Endothelial cell of umbilical vein (primary cell): ENCODE data around the gene ATAD1. TPM values are rescaled to one million over a fixed set of nuclear protein-coding genes. Genes with fewer than 3 reads are reported as not detected.

Experiments used
- BruUV-seq: library from RNA; stranded (reverse); fragments of 400-500 nt; replicated peaks from 2 replicates; lab custom pipeline; 2021; lab: Mats Ljungman, UMichigan
- CTCF ChIA-PET: fragments of 300-600, 350-600 bp; sonication (Branson Sonifier 250); formaldehyde crosslinking; loops from one replicate; lab custom pipeline; 2021; ENCODE audit warnings: antibody characterized with exemption, inconsistent platforms; lab: Charles Lee
- POLR2A ChIA-PET: fragments of 300-600, 350-600 bp; sonication (Branson Sonifier 250); formaldehyde crosslinking; loops from one replicate; lab custom pipeline; 2021; ENCODE audit warnings: antibody characterized with exemption, inconsistent platforms; lab: Charles Lee
- DNase-seq: peaks from one replicate; pipeline ENCODE4 v3.0.0-alpha.2; 2011; ENCODE audit warnings: low read depth, low spot score
- FAIRE-seq: peaks from 2 replicates; lab custom pipeline; 2011; peaks lifted over from hg19 to GRCh38; lab: Jason Lieb, UNC
- H2AFZ ChIP-seq: 2 replicates; pipeline ENCODE4 v1.6.0; 2012; ENCODE audit warnings: low read depth, low read length, control low read depth, inconsistent platforms
- H3K27ac ChIP-seq: 2 replicates; pipeline ENCODE4 v1.5.1; 2011; ENCODE audit warnings: low read depth, mild to moderate bottlenecking, control low read depth, low read length, moderate library complexity; ENCODE audit not compliant: insufficient read depth
- H3K27me3 ChIP-seq, 2 experiments: 2 replicates each; pipeline versions ENCODE4 v1.6.0 to v1.6.1; 2011; ENCODE audit warnings: low read length in 2 of 2, mixed read lengths in 1 of 2; ENCODE audit not compliant: control insufficient read depth in 2 of 2, insufficient read depth in 2 of 2
- H3K36me3 ChIP-seq, 2 experiments: 2 replicates in 1 of 2; 3 replicates in 1 of 2; pipeline ENCODE4 v1.5.1; 2011; ENCODE audit warnings: low read length in 2 of 2, mild to moderate bottlenecking in 1 of 2, moderate library complexity in 1 of 2; ENCODE audit not compliant: control insufficient read depth in 2 of 2, insufficient read depth in 2 of 2; ENCODE audit errors: extremely low read depth in 1 of 2
- H3K4me1 ChIP-seq: 3 replicates; pipeline ENCODE4 v1.5.1; 2011; ENCODE audit warnings: mild to moderate bottlenecking, low read length; ENCODE audit not compliant: control insufficient read depth, insufficient read depth; ENCODE audit errors: extremely low read depth
- H3K4me2 ChIP-seq: 2 replicates; pipeline ENCODE4 v1.6.1; 2011; ENCODE audit warnings: low read length, control low read depth, mixed read lengths; ENCODE audit not compliant: insufficient read depth
- H3K4me3 ChIP-seq, 3 experiments: fragments of 200-600 bp in 1 of 3; sonication (generic), shearing (Covaris generic) in 1 of 3; replicated peaks in 1 of 3; 2 replicates each; pipeline ENCODE4 v1.5.1; 2011 to 2016; ENCODE audit warnings: control low read depth in 3 of 3, low read length in 3 of 3, mild to moderate bottlenecking in 2 of 3, inconsistent platforms in 1 of 3, low read depth in 1 of 3, moderate library complexity in 1 of 3; ENCODE audit not compliant: insufficient read depth in 1 of 3
- H3K79me2 ChIP-seq: 2 replicates; pipeline ENCODE4 v1.6.0; 2012; ENCODE audit warnings: low read length, inconsistent platforms; ENCODE audit not compliant: control insufficient read depth, insufficient read depth
- H3K9ac ChIP-seq: replicated peaks from 2 replicates; pipeline ENCODE3; 2011; ENCODE audit warnings: low read length, control low read depth; ENCODE audit not compliant: insufficient read depth; ENCODE audit errors: extremely low read depth
- H3K9me1 ChIP-seq: replicated peaks from 3 replicates; pipeline ENCODE4 v1.6.0; 2011; ENCODE audit warnings: mild to moderate bottlenecking, low read length; ENCODE audit not compliant: control insufficient read depth, insufficient read depth; ENCODE audit errors: extremely low read depth
- H3K9me3 ChIP-seq: replicated peaks from 2 replicates; pipeline ENCODE4 v1.5.1; 2012; ENCODE audit warnings: low read length, inconsistent platforms; ENCODE audit not compliant: control insufficient read depth, insufficient read depth
- H4K20me1 ChIP-seq: replicated peaks from 2 replicates; pipeline ENCODE3; 2011; ENCODE audit warnings: mild to moderate bottlenecking, low read length; ENCODE audit not compliant: control insufficient read depth, insufficient read depth; ENCODE audit errors: extremely low read depth
- CTCF ChIP-seq, 2 donors: IDR thresholded peaks; 1 replicate in 1 of 2; 2 replicates in 1 of 2; pipeline ENCODE4 v1.5.1; 2011; ENCODE audit warnings: low read length in 2 of 2, mild to moderate bottlenecking in 2 of 2, moderate library complexity in 2 of 2, control low read depth in 1 of 2, inconsistent platforms in 1 of 2, low read depth in 1 of 2; ENCODE audit not compliant: insufficient read depth in 1 of 2; ENCODE audit errors: extremely low read depth in 1 of 2
- EZH2 ChIP-seq: IDR thresholded peaks from 2 replicates; pipeline ENCODE4 v1.6.1; 2012; ENCODE audit warnings: borderline replicate concordance, low read depth, mild to moderate bottlenecking, moderate library complexity, low read length, inconsistent platforms; ENCODE audit not compliant: severe bottlenecking
- FOS ChIP-seq: IDR thresholded peaks from 2 replicates; pipeline ENCODE4 v1.6.1; 2011; ENCODE audit warnings: mild to moderate bottlenecking, low read length, moderate library complexity, borderline replicate concordance; ENCODE audit not compliant: insufficient read depth
- GATA2 ChIP-seq: IDR thresholded peaks from 2 replicates; pipeline ENCODE4 v1.7.0; 2011; ENCODE audit warnings: low read depth, mild to moderate bottlenecking, moderate library complexity, mixed read lengths, low read length; ENCODE audit not compliant: insufficient read length, insufficient read depth
- JUN ChIP-seq: IDR thresholded peaks from 2 replicates; pipeline ENCODE4 v1.6.1; 2011; ENCODE audit warnings: borderline replicate concordance, low read depth; ENCODE audit not compliant: insufficient read length, insufficient read depth
- MAX ChIP-seq: IDR thresholded peaks from 2 replicates; pipeline ENCODE4 v1.6.1; 2011; ENCODE audit not compliant: insufficient read depth, insufficient read length
- MYC ChIP-seq: IDR thresholded peaks from one replicate; pipeline ENCODE4 v1.6.1; 2011; ENCODE audit warnings: mild to moderate bottlenecking, low read depth, low read length
- POLR2A ChIP-seq: IDR thresholded peaks from 2 replicates; pipeline ENCODE4 v1.6.1; 2012; ENCODE audit warnings: low read depth, mild to moderate bottlenecking, control low read depth, low read length
- POLR2AphosphoS5 ChIP-seq: IDR thresholded peaks from 2 replicates; pipeline ENCODE4 v1.6.1; 2012; ENCODE audit warnings: low read depth, mild to moderate bottlenecking, control low read depth, low read length, moderate library complexity; ENCODE audit not compliant: insufficient read depth
- dilution Hi-C: fragments of 300-500 bp; cut with MboI; formaldehyde crosslinking; loops from one replicate; pipeline ENCODE4 v1.15.0; 2019; ENCODE audit warnings: low sequenced_read_pairs; ENCODE audit not compliant: extremely low pct_ligation_motif_present
- intact Hi-C: fragments of 100-400 bp; cut with micrococcal nuclease; formaldehyde crosslinking; loops from one replicate; pipeline ENCODE4 v1.10.0; 2022
- polyA plus RNA-seq, 4 experiments: library from polyadenylated mRNA; depleted of rRNA in 3 of 4; stranded (reverse) in 3 of 4; unstranded in 1 of 4; fragments of >200 nt; gene quantifications; 2 replicates each; pipeline versions ENCODE4 v1.2.1 to v1.2.3, GENCODE V29; 2011 to 2012; ENCODE audit warnings: missing spikeins in 1 of 4
- total RNA-seq: library from RNA; stranded (reverse); gene quantifications from 2 replicates; pipeline ENCODE4 v1.2.3, GENCODE V29; 2021

The ATAD1 gene
- total and polyA plus RNA-seq, 2 donors (not counting 3 experiments of a cell fraction or from before 2014, with no cell fraction given) = 5.2 to 25.8 TPM

GRCh38 chr10:87740254-87740655 lies 77.8 kb downstream of the ATAD1 start:
- H3K9me3 ChIP-seq = no peaks in the 10 kb centered on the region
- no peak overlapping the region for H3K4me2 ChIP-seq
- intact Hi-C loops (no loop called here), dilution Hi-C loops (no loop called here)
- no peak overlapping the region for H3K27ac ChIP-seq
- no peak overlapping the region for H3K4me3 ChIP-seq
- CTCF ChIA-PET = interaction anchor here (0.9 to 1.5 kb wide), 2 partner anchors 78 to 83 kb away, joined by 3 to 4 read pairs; no protein-coding TSS in a partner anchor
- H3K36me3 ChIP-seq = peaks cover 9 to 11% of the 10 kb centered on the region in 2 experiments
- H4K20me1 ChIP-seq = no peaks in the 10 kb centered on the region
- H3K9me1 ChIP-seq = no peaks in the 10 kb centered on the region
- no peak overlapping the region for H3K9ac ChIP-seq
- no peaks in the 10 kb centered on the region for H3K79me2 ChIP-seq
- TF ChIP-seq POLR2A (no peak), JUN (no peak), POLR2AphosphoS5 (no peak), FOS (no peak), EZH2 (no peak), MYC (no peak), CTCF (IDR thresholded peaks at IDR 0.05; ENCODE audit: extremely low read depth in 1 of 2, insufficient read depth in 1 of 2, low read depth in 1 of 2, low read length in 2 of 2) (no peak), MAX (no peak), GATA2 (no peak)
- FAIRE-seq = no peak
- no TSS peak for BruUV-seq
- no peaks in the 10 kb centered on the region for H3K4me1 ChIP-seq
- POLR2A ChIA-PET = no interaction called here
- H2AFZ ChIP-seq = no peak overlapping the region
- H3K27me3 ChIP-seq = no peaks in the 10 kb centered on the region
- no peak for DNase-seq
